Hindlimb muscle (tissue), 1 donor: Measurements from ENCODE around the gene ANAPC4. TPM values are rescaled to one million over a fixed set of nuclear protein-coding genes. Genes with fewer than 3 reads are reported as not detected.

ENCODE experiments used
- polyA plus RNA-seq: library from polyadenylated mRNA; unstranded; fragments of 120-200 nt; gene quantifications from one replicate; pipeline ENCODE4 v1.2.1, GENCODE V29; 2013; ENCODE audit not compliant: insufficient read length

Gene ANAPC4
- polyA plus RNA-seq, 1 donor: 25.3 TPM

Other genes starting within 250 kb of the ANAPC4 start
- gene SEPSECS, start 216.8 kb upstream of the ANAPC4 start, polyA plus RNA-seq: 9.7 TPM
- gene PI4K2B, start 143.2 kb upstream of the ANAPC4 start, polyA plus RNA-seq: 7.2 TPM
- 11.6 TPM for gene ZCCHC4, start 64.5 kb upstream of the ANAPC4 start, polyA plus RNA-seq